ENCODE measurements around the gene FAM117B.

Gene FAM117B

DNA sequence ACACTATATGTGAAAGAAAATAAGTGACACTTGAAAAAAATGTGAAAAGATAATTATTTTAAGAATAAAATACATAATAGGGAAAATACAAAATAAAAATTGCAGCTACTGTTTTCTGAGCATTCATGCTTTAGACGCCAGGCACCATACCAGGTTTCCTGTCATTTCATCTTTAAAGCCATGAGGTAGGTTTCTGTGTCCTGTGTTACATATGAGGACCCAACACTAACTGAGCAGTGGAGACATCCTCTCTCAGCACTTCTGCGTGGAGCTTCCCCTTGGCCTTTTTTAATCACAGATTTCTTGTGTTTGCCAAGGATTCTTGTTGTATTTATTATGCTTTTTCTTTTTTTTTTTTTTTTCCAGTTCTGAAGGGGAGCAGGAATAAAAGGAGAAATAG lies 117.3 kb downstream of the FAM117B start:
- TF ChIP-seq HDGF (IDR thresholded peaks at IDR 0.05; ENCODE audit: borderline replicate concordance) = no peak
- TF ChIP-seq FOXM1 (IDR thresholded peaks at IDR 0.05; ENCODE audit: borderline replicate concordance) = no peak
- no peak for TF ChIP-seq NFRKB (IDR thresholded peaks at IDR 0.05)
- no peak for TF ChIP-seq FOXA1 (IDR thresholded peaks at IDR 0.05)
- no peak for TF ChIP-seq ZNF384 (IDR thresholded peaks at IDR 0.05)
- no peak for TF ChIP-seq TARDBP (IDR thresholded peaks at IDR 0.05)
- TF ChIP-seq, protein P1, sequence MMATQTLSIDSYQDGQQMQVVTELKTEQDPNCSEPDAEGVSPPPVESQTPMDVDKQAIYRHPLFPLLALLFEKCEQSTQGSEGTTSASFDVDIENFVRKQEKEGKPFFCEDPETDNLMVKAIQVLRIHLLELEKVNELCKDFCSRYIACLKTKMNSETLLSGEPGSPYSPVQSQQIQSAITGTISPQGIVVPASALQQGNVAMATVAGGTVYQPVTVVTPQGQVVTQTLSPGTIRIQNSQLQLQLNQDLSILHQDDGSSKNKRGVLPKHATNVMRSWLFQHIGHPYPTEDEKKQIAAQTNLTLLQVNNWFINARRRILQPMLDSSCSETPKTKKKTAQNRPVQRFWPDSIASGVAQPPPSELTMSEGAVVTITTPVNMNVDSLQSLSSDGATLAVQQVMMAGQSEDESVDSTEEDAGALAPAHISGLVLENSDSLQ (IDR thresholded peaks at IDR 0.05) = no peak
- no peak for TF ChIP-seq L3MBTL2 (conservative IDR thresholded peaks at IDR 0.05)
- no peak for TF ChIP-seq LEF1 (IDR thresholded peaks at IDR 0.05; ENCODE audit: borderline replicate concordance)
- TF ChIP-seq ARNT (IDR thresholded peaks at IDR 0.05) = no peak
- no peak for TF ChIP-seq ELF4 (IDR thresholded peaks at IDR 0.05)
- POLR2A ChIA-PET = no interaction called here
- CTCF ChIA-PET = no interaction called here
- DNase-seq (ENCODE audit: extremely low spot score) = no peak

DNA sequence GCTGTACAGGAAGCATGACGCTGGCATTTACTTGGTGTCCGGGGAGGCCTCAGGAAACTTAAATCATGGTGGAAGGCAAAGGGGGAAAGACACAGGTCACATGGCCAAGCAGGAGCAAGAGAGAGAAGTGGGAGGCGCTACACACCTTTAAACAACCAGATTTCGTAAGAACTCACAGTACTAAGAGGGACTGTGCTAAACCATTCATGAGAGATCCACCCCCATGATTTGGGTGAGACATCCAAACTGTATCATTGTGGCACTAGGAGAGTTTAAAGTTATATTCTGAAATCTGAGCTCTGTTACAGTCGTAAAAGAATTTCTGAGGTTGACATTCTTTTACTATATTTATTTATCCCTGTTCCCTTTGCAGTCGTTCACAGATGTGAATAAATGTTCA lies 120.2 kb downstream of the FAM117B start:
- POLR2A ChIA-PET = no interaction called here
- CTCF ChIA-PET = no interaction called here
- DNase-seq (ENCODE audit: extremely low spot score) = no peak
- TF ChIP-seq LEF1 (IDR thresholded peaks at IDR 0.05; ENCODE audit: borderline replicate concordance) (no peak), FOXA1 (IDR thresholded peaks at IDR 0.05) (no peak), BHLHE40 (IDR thresholded peaks at IDR 0.05; ENCODE audit: borderline replicate concordance) (no peak), FOXM1 (IDR thresholded peaks at IDR 0.05; ENCODE audit: borderline replicate concordance) (no peak)

DNA sequence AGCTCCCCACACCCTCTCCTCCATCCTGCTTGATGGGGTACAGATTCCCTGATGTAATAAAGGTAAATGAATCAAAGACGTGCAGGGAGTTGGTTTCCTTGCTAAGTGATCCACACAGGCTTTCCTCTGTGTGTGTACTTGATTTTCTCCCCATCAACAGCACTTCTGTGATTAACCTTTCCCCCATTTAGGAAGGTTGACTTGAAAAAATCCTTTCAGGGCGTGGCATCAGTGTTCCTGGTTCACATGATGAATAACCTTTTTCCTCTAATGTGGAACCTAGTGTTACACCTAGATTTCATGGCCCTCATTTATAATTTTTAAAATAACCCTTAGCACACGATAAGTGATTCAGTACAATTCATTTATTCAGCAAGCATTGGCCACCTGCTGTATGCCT lies 121.8 kb downstream of the FAM117B start:
- POLR2A ChIA-PET = no interaction called here

DNA sequence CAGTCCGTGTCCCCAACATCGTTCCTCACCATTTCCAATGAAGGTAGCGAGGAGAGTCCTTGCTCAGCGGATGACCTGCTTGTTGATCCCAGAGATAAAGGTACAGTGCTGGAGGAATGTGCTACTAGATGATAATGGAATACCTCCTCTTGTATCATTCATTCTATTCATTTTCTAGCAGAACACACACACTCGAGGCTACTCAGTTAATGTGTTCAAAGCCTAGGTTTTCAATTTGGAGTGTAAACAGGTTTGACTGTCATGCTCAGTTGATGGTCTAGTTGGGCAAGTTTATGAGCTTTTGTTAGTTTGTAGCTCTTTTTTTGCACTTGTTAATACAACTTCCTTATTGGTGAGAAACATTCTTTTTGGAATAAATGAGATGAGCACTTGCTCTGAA lies 122.6 kb downstream of the FAM117B start:
- ChIA-PET POLR2A (no interaction called here), CTCF (interaction anchor here (0.6 kb wide), 1 partner anchor 131 kb away, joined by 4 read pairs; no protein-coding TSS in a partner anchor)
- no peak for TF ChIP-seq NFRKB (IDR thresholded peaks at IDR 0.05)
- DNase-seq (ENCODE audit: extremely low spot score) = no peak

More for the DNA sequence above, 121.8 kb downstream of the FAM117B start:
- TF ChIP-seq NFRKB (IDR thresholded peaks at IDR 0.05) (no peak), FOXM1 (IDR thresholded peaks at IDR 0.05; ENCODE audit: borderline replicate concordance) (no peak), SUZ12 (IDR thresholded peaks at IDR 0.05) (no peak), TARDBP (IDR thresholded peaks at IDR 0.05) (no peak)
- TF ChIP-seq, protein P1 (IDR thresholded peaks at IDR 0.05) = no peak
- no peak for DNase-seq (ENCODE audit: extremely low spot score)
- CTCF ChIA-PET = no interaction called here

DNA sequence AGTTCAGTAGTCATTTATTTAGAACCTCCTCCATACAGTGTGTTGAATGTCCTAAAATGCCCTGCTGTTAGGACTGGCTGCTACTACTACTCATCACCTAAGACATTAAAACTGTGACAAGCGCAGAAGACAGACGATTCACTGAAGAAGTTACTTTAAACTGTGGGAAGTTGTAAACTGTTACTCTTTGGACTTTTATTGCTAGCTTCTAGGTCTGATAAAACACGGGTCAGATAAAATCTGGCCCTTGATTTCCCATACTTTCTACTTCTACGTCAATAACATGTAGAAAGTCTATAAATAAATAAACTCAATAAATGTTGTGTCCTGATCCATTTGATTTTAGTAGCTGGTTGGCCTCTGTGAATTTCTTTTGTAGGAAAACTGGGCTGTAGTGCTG lies 123.4 kb downstream of the FAM117B start:
- ChIA-PET POLR2A (no interaction called here), CTCF (interaction anchor here (0.6 kb wide), 1 partner anchor 131 kb away, joined by 4 read pairs; no protein-coding TSS in a partner anchor)
- TF ChIP-seq FOXK2 (IDR thresholded peaks at IDR 0.05) (no peak), L3MBTL2 (conservative IDR thresholded peaks at IDR 0.05) (no peak), ARNT (IDR thresholded peaks at IDR 0.05) (no peak), TARDBP (IDR thresholded peaks at IDR 0.05) (no peak), NFRKB (IDR thresholded peaks at IDR 0.05) (no peak), FOXM1 (IDR thresholded peaks at IDR 0.05; ENCODE audit: borderline replicate concordance) (no peak), ZNF384 (IDR thresholded peaks at IDR 0.05) (no peak), ELF4 (IDR thresholded peaks at IDR 0.05) (no peak), FOXA1 (IDR thresholded peaks at IDR 0.05) (no peak), HDGF (IDR thresholded peaks at IDR 0.05; ENCODE audit: borderline replicate concordance) (no peak), BHLHE40 (IDR thresholded peaks at IDR 0.05; ENCODE audit: borderline replicate concordance) (no peak), LEF1 (IDR thresholded peaks at IDR 0.05; ENCODE audit: borderline replicate concordance) (no peak), CTBP1 (IDR thresholded peaks at IDR 0.05; ENCODE audit: borderline replicate concordance) (no peak)
- TF ChIP-seq, protein P1 (IDR thresholded peaks at IDR 0.05) = no peak
- no peak for DNase-seq (ENCODE audit: extremely low spot score)

DNA sequence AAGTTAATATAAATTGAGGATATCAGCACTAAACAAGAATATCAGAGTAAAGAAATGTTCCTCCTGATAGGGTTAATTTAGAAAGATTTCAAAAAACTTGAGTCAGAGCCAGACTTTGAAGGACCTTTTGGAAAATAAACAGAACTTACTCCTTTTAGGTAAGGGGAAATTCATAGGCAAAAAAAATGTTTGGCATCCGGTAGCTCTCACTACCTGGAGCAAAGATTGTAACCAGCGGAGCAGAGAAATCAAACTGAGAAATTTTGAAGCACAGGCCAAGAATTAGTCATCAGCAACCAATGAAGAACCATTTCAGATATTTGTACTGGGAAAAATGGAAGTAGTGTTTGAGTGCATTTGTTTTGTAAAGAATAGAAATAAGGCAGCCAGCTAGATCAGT lies 123.8 kb downstream of the FAM117B start:
- no peak for TF ChIP-seq NFRKB (IDR thresholded peaks at IDR 0.05)
- no peak for TF ChIP-seq SP1 (IDR thresholded peaks at IDR 0.05)
- TF ChIP-seq ZNF384 (IDR thresholded peaks at IDR 0.05) = no peak
- TF ChIP-seq TARDBP (IDR thresholded peaks at IDR 0.05) = no peak
- TF ChIP-seq SUZ12 (IDR thresholded peaks at IDR 0.05) = no peak
- no peak for TF ChIP-seq FOXA1 (IDR thresholded peaks at IDR 0.05)
- TF ChIP-seq, protein P1 (IDR thresholded peaks at IDR 0.05) = no peak
- TF ChIP-seq ELF4 (IDR thresholded peaks at IDR 0.05) = no peak
- TF ChIP-seq CTBP1 (IDR thresholded peaks at IDR 0.05; ENCODE audit: borderline replicate concordance) = no peak
- no peak for TF ChIP-seq HDGF (IDR thresholded peaks at IDR 0.05; ENCODE audit: borderline replicate concordance)
- no peak for TF ChIP-seq ARNT (IDR thresholded peaks at IDR 0.05)
- ChIA-PET CTCF (no interaction called here), POLR2A (no interaction called here)
- no peak for DNase-seq (ENCODE audit: extremely low spot score)

GRCh38 chr2:202760848-202761247 lies 126.1 kb downstream of the FAM117B start:
- TF ChIP-seq HDGF (IDR thresholded peaks at IDR 0.05; ENCODE audit: borderline replicate concordance) (no peak), CTBP1 (IDR thresholded peaks at IDR 0.05; ENCODE audit: borderline replicate concordance) (no peak), ELF4 (IDR thresholded peaks at IDR 0.05) (no peak), SP1 (IDR thresholded peaks at IDR 0.05) (no peak), FOXK2 (IDR thresholded peaks at IDR 0.05) (no peak), L3MBTL2 (conservative IDR thresholded peaks at IDR 0.05) (no peak), ARNT (IDR thresholded peaks at IDR 0.05) (no peak), BHLHE40 (IDR thresholded peaks at IDR 0.05; ENCODE audit: borderline replicate concordance) (no peak)
- ChIA-PET CTCF (interaction anchor here (0.5 kb wide), 1 partner anchor 384 kb away, joined by 3 read pairs; no protein-coding TSS in a partner anchor), POLR2A (no interaction called here)
- no peak for DNase-seq (ENCODE audit: extremely low spot score)

Data from HEK293T (cell line).